HG02938 (cell line): ENCODE data around the gene NAA15.
"Not testable (repeated sequence)": the region's sequence is repeated elsewhere in the genome, so short reads cannot be mapped to it uniquely, and the experiment has no call there.

Experiments
- ATAC-seq: cut with Tn5 transposase; IDR thresholded peaks from one replicate; pipeline ENCODE4 v1.9.1; 2021; ENCODE audit warnings: mild to moderate bottlenecking, moderate library complexity; ENCODE audit not compliant: unreplicated experiment

NAA15 gene

DNA sequence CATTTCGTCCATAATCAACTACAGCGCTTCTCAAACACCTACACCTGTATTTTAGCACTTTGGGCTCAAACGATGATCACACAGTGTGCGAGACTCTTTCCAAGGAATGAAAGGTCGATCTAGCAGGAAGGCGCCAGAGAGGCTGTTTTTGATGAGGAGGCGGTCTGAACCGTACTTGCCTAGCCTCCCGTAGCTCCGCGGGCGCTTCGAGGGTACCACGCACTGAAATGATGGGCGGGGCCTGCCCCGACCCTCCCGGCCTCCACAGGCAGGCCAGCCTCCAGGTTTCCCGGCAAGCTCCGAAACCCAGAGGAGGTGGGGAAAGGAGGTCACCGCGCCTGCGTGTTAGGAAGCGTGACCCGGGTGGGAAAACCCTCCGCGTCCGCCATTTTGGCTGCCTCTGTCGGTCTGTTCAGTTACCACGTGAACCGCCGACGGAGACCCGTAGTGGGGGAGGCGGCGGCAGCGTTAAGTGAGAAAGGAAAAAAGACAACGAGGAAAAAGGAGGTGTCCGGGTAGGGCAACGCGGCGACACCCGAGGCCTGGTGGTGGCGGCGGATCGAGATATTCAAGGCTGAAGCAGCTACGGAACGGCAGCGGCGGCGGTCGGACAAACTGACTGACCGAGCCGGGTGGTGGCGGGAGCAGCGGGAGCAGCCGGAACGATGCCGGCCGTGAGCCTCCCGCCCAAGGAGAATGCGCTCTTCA is at the start of gene NAA15:
Gene NAA15 (plus strand): TSS at position 393 of the 708 bp plus-strand sequence. CDS start 273 bp downstream, at position 666.
- ATAC-seq = peak; percentile 72

DNA sequence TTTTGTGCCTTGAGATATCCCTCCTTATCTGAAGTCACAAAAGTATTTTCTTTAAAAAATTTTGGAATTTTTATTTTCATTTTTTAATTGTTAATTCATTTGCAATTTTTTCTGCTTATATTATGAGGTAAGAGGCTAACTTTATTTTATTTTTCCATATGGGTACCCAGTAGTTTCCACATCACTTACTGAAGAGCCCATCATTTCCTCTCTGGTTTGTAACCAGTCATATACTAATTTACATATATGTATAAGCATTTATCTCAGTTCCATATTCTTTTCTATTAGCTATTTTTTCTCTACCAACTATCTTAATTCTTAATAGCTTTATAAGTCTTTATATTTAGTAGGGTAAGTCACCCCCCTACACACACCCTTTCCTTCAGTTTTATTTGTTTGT is 48.3 kb upstream of the NAA15 start:
- ATAC-seq = no peak

DNA sequence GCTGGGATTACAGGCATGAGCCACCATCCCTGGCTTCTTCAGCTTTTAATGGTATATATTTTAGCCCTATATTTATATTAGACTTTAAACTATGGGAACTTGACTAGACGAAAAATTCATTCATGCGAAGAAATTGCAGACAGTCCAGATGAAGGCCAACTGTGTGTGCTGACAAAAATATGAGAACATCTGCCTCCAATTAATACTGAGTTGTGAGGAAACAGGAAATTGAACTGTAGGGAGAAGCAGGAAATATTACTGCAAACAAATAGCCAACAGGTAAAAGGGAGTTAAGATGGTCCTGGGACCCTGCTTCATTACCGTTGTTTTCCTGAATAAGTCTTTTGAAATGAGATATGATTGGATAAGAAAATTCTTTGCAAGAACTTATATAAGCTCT is 47.6 kb upstream of the NAA15 start:
- ATAC-seq = no peak

DNA sequence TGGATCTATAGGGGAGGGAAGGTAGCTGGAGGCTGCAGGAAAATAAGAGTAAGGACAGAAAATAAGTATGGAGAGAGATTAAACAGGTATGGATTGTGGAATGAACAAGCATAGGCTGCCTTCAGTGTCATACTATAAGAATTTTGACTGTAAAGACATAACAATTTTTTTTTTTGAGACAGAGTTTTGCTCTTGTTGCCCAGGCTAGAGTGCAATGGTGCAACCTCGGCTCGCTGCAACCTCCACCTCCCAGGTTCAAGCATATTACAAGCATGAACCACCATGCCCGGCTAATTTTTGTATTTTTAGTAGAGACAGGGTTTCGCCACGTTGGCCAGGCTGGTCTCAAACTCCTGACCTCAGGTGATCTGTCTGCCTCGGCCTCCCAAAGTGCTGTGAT is 45.7 kb upstream of the NAA15 start:
- not testable (repeated sequence) for ATAC-seq

DNA sequence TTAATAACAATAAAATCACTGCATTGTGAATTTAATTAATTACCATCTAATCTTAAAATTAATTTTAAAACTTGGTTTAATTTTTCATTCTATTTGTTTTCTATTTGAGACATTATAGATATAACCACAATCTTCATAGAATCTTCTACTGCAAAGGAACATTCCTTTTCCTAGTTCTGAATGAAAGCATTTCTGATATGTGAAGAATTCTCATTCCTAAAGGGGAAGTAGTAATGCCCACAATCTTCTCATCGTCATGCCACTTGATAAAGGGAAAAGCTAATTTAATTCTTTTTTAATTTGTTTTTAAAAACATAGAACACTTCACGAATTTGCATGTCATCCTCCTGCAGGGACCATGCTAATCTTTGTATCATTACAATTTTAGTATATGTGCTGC is 45.0 kb upstream of the NAA15 start:
- ATAC-seq = no peak

DNA sequence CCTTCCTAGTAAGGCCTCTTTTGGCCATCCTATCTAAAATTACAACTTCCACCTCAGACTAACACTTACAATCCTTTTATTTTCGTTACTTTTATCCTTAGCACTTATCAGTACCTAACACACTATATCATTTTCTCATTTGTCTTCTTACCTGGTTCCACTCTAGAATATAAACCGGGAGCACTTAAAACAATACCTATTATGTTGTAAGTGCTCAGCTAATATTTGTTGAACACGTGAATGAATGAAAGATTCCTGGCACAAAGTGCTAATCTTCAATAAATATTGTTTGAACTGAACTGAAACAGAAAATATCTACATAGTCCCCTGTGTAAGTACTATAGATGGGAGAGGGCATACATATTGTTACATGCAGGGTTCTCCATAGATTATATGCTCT is 35.7 kb upstream of the NAA15 start:
- ATAC-seq = no peak

DNA sequence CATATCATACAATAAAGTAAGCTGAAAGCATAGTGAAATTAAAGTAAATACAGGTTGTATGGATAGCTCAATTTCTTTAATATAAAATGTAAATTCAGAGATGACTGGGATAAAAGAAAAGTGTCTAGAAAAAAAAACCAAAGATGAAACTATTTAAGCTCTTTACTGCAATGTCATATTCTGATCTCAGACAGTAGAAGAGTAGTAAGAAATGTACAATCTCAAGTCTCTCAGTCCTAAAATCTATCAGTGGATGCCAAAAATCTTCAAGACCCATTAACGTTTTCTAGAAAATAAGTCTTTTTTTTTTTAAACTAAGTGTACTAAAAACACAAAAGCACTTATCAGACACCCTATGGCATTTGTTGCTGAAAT is 35.1 kb upstream of the NAA15 start:
- no peak for ATAC-seq

DNA sequence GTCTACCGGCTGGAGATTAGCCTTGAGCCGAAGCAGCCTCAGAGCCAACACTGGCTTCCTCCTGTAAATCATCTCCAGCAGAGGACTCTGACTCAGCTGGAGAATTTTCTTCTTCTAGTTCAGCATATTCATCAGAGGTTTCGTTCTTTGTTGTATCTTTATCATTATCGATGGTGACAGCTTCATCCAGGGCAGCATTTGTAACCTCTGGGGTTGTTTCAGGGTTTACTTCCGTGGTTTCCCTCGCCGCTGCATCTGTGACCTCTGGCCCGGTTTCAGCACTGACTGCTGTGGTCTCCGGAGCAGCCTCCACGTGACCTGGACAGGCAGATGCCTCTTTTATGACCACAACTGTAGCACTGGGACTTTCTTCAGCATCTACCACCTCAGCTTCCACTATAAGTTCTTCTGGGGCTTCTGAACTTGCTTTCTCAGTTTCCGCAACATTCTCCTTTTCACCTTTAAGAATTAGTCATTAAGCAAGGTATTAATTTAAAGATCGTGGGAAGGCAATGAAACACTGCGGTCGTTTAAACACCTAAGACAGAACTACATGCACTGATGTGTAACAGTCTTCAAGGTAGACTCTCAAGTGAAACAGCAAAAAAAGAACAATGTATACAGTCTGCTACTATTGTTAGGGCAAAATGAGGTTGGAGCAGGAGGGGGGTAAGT is 34.6 kb upstream of the NAA15 start:
- ATAC-seq = peak; percentile 95

DNA sequence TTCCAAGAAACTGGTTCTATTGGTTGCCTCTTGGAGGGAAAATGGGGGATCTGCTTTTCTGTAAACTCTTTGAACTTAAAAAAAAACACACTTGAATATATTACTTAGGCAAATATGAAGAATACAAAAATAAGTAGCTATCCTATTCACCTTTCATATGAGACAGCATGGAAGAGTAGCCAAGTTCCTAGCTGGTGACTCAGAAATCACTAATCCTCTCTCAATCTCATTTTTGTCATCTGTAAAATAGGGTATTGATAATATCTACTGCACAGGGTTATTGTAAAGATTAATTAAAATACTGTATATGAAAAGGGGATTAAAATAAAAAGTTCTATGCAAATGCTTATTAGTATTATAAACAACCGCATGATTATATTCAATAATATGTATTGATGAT is 34.0 kb upstream of the NAA15 start:
- no peak for ATAC-seq

DNA sequence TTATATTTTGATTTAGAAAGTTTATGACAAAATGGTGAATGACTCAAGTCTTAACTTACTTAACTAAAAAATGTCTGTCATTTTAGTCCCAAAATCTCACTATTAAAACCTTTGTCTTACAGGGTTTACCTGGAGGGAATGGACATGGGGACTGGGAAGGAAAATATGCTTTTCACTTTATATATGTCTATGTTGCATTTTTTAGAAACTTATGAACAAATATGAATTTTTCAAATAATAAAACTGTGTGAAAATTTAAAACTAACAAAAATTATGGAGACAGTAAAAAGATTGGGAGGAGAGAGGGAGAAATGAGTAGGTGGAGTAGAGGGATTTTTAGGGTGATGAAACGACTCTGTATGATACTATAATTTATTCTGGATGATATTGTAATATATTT is 27.5 kb upstream of the NAA15 start:
- no peak for ATAC-seq

DNA sequence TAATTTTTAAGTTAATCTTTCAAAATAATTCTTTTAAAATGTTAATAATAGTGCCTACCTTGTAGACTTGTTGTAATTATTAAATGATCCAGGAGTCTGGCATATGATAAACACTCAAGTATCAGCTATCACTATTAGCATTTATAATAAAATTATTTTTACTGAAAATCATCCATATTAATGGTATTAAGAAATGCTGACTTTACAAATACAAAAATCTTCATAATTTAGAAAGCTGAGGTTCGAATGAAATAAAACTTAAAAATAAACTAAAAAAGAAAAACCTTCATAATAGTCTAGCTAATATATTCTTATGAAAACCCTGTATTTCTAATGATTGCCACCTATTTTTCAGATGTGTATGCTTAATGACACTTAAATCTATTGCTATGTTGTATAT is 26.5 kb upstream of the NAA15 start:
- ATAC-seq = no peak

DNA sequence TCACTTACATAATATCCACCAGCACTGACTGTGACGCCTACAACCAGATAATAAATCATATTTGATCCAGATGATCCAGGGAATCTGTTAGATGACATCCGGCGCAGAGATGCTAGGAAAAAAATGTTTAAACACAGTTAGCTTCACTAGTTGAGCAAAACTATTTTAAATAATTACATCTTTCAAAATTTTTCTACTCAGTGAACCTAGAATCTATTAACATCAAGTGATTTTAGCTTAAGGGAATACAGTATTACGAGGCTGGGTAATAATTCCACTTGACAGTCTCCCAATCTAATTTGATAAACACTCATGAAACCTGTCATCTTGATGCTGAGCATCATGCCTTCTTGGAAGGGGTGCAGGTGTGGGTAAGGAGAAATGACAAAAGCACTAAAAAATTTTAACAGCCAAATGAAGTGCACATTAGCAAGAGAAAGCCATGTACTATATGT is 26.0 kb upstream of the NAA15 start:
- ATAC-seq = no peak

DNA sequence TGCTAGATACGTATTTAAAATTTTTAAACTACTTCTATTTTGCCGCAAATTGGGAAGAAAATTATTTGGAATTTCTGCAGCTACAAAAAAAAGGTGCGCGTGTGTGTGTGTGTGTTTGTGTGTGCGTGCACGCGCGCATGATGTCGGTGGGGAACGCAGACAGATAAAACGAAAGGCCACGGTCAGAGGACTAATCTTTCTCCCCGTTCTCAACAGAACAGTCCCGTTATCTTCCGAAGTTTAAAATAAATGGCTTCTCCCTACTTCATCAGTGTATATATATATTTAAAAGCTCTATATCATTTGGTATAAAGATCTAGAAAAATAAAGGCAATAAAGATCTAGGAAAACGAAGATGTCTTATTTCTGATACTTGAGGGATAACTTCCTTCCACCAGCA is 22.8 kb upstream of the NAA15 start:
- no peak for ATAC-seq

DNA sequence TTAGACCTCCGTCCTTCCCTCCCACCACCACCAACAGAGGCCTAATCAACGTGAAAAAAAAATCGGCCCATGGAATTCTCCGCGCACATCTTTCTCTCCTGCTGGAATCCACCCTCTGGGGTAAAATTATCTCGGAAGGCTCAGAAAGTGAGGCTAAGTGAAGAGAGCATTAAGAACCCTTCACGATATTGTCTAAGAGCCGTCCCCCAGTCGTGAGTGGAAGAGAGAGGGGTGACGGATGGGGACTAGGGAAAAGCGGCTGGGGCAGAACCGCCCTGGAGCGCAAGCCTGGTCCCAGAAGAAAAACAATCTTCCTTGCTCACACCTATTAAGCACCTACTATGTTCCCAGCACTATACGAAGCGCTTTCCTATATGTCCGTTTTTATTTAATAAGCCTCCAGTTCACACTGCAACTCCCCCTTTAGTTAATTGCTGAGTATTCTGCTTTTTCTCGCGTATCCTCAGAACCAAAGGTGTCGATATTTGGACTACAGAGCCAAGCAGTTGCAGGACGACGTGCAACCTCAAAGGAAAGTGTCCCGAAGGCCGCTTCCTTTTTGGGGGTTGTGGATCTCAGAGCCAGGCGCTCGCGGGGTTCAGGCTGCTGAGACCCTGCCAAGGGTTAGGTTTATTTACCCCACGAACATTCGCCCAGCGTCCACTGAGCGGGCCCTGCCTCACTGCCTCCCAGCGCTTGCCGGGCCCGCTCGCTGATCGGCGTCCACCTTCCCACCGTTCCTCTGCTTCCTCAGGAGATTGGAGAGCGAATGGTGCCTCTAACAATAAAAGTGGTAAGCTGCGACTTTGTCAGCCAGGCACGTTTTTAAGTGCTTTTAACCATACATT is 22.2 kb upstream of the NAA15 start:
- ATAC-seq = no peak

DNA sequence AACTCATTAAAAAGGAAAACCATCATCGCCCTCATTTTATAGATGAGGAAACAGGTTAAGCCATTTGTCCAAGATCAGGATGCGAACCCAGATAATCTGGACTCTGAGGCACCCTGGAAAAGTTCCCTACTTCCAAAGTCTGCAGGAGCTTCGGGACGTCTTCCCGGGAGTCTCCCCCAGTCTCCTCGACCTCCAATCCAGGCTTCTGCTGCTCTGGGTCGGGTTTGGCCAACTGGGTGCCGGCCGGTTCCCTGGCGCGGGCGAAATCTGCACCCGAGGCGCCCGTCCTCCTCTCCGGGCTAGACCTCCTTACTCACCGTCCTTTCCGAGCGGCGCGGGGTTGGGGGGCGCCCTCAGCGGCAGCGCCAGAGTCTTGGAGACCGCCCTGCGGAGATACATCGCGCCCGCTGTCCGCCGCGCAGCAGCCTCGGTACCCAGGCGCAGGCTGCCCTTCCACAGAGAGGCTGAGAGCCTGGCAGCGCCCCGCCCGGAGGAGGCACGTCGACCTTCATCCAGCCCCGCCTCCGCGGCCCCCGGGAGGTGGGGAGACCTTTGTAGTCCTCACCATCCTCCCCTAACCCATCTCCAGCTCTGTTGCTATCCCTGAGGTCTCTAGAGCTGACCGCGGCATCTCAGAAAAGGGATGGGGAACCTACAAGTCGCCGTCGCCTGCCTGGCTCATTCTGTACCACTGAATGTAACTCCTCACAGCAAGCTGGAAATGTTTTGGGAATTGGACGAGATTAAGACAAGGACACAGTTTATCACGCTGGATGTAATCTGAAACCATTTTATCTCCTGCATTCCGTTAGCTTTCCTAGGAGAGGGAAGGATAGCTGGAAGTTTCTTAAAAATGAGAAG is 21.3 kb upstream of the NAA15 start, which contains the start of gene MGARP:
Gene MGARP (minus strand): TSS at position 466 of the 861 bp plus-strand sequence. CDS start 67 bp downstream, at position 399.
- ATAC-seq = no peak

DNA sequence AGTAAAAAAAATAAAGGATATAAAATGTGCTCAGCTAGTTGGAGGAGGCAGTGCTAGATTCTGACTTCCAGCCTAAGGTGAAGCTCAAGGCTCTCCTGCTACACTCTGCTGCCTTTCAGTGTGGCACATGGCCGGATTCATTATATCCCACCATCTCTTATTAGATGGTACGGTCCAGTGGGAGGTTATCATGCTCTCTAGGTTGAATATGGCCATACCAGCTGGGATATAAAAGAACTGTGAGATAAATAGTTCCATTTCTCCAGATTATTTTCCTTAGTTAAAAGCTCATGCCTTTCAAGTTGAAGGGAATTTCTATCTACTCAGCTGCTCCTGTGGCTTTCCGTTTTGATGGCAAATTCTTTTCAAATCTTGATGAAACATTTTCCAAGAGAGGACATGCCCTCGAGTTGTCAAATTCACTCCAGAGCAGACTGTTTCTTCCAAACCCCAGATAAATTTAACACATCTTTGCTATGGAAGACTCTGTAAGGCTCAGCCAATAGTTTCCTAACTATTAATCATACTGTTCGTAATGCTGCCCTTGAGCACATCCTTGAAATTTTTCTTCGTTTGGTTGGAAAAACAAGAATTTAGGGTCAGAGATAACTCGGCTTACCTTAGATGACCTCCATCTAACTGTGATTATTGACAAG is 19.1 kb upstream of the NAA15 start:
- ATAC-seq = no peak

DNA sequence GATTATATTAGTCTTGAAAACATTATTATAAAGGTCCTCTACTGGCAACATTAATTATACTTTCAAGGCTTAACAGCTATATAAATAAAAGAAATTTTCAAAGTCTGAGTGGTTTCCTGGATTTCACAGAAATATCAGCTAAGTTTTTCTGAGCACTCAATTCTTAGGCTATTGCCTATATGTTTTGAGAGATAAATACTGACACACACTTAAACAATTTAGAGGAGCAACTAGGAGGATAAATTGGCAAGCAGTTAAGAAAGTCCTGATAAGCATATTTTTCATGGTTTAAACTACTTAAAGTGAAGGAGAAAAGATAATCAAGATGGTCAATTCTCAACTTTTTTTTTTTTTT is 18.6 kb upstream of the NAA15 start:
- ATAC-seq = no peak

DNA sequence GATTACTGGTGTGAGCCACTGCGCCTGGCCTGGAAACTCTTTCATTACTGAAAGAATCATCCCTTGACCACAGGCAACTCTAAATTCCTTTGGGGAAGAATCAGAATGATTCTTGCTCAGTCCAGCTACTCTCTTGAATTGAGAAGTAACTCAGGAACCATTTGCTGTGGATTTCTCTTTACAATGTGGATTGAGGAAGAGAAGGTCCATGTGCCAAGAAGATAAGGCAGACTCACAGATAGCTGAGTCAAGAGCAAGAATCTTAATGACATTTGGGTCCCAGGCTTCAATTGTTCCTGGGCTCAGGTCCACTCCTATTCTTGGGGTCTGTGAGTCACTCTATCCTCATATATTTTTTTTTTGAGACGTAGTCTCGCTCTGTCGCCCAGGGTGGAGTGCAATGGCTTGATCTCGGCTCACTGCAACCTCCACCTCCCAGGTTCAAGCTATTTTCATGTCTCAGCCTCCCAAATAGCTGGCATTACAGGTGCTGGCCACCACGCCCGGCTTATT is 15.1 kb upstream of the NAA15 start:
- ATAC-seq = no peak

DNA sequence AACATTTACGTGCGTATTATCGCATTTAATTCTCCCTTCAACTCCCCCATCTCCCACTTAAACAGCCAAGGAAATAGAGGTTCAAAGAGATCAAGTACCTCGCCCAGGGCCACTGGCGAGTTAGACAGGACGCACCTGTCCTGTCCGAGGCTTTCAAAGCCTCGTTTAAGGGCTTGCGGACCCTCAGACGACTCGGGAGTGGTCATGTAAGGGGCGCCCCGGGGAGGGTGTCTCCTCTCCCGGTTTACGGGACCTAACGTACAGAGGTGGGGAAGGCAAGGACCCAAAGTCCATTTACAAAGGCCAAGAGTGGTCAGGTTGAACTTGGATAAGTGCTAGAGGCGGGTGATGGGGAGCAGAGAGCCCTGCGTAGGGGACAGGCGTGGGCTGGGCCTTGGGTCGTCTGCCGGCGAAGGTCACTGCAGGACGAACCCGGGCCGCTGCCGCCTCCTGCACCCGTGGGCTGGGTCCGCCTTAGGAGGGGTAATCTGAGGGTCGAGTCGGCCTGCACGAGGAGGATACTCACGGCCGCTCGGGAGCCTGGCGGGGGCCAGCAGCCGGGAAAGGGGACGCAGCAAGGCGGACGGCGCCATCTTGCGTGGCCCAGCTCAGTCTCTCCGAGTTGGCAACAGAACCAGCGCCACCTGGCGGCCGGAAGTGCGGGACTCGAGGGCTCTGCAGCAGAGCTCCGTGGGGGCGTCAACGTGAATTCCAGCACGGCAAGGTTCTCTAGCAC is 5.9 kb upstream of the NAA15 start:
- ATAC-seq = peak; percentile 92
